ENCODE measurements around the gene CDC25B.

- no peak for TF ChIP-seq CEBPG (CRISPR knock-in tag; IDR thresholded peaks at IDR 0.05)
- no peak for TF ChIP-seq EZH2 (conservative IDR thresholded peaks at IDR 0.05; ENCODE audit: low read depth, low read length)
- no peak for TF ChIP-seq IRF1 (CRISPR knock-in tag; IDR thresholded peaks at IDR 0.05; ENCODE audit: low read depth)
- no peak for TF ChIP-seq ATF6 (CRISPR knock-in tag; conservative IDR thresholded peaks at IDR 0.05)
- TF ChIP-seq NR2C2 (CRISPR knock-in tag; IDR thresholded peaks at IDR 0.05; ENCODE audit: borderline replicate concordance) = no peak
- no peak for TF ChIP-seq ATAD3A (CRISPR knock-in tag; IDR thresholded peaks at IDR 0.05)
Observed at GRCh38 chr20:3798908-3799248, 2.8 kb downstream of the CDC25B start.

All from HepG2 (cell line).